BJ (cell line): ENCODE measurements around the gene CCT3. TPM values are rescaled to one million over a fixed set of nuclear protein-coding genes. Genes with fewer than 3 reads are reported as not detected.

Experiments
- CTCF ChIA-PET: fragments of 350-600 bp; formaldehyde crosslinking; extraction: SDS; loops from one replicate; lab custom pipeline; 2021; ENCODE audit warnings: antibody characterized with exemption, inconsistent platforms; lab: Yijun Ruan, JAX
- POLR2A ChIA-PET: fragments of 300-600 bp; sonication (Branson Sonifier 250); formaldehyde crosslinking; extraction: SDS; loops from one replicate; lab custom pipeline; 2021; ENCODE audit warnings: antibody characterized with exemption; lab: Charles Lee
- DNase-seq: peaks from one replicate; pipeline ENCODE4 v3.0.0-alpha.2; 2011; ENCODE audit warnings: low read depth
- H3K27me3 ChIP-seq: 2 replicates; pipeline ENCODE4 v1.6.0; 2011; ENCODE audit warnings: low read length; ENCODE audit not compliant: control insufficient read depth, insufficient read depth
- H3K36me3 ChIP-seq: 2 replicates; pipeline ENCODE4 v1.5.1; 2011; ENCODE audit warnings: low read length; ENCODE audit not compliant: control insufficient read depth, insufficient read depth
- H3K4me3 ChIP-seq: 2 replicates; pipeline ENCODE4 v1.5.1; 2011; ENCODE audit warnings: low read depth, mild to moderate bottlenecking, control low read depth, low read length
- CTCF ChIP-seq: IDR thresholded peaks from 2 replicates; pipeline ENCODE4 v1.5.1; 2011; ENCODE audit warnings: low read depth, mild to moderate bottlenecking, control low read depth, inconsistent platforms, low read length, moderate library complexity; ENCODE audit not compliant: insufficient read depth
- polyA plus RNA-seq: library from polyadenylated mRNA; depleted of rRNA; stranded (reverse); fragments of >200 nt; gene quantifications from 2 replicates; pipeline ENCODE4 v1.2.3, GENCODE V29; 2011; rRNA removed

The CCT3 gene
- polyA plus RNA-seq, 1 experiment = 275 TPM

- Histone ChIP-seq H3K36me3 (peaks cover 44% of the 10 kb centered on the region), H3K4me3 (no peak overlapping the region), H3K27me3 (no peaks in the 10 kb centered on the region)
- ChIA-PET POLR2A (no interaction called here), CTCF (interaction anchor here (1.5 kb wide), 1 partner anchor 9 kb away, joined by 3 read pairs; no protein-coding TSS in a partner anchor)
- no peak for TF ChIP-seq CTCF
- no peak for DNase-seq
These were observed 78.3 kb downstream of the CCT3 start for GRCh38 chr1:156259805-156260204.

Other genes starting within 250 kb of the CCT3 start
- gene LMNA, start 223.6 kb downstream of the CCT3 start, polyA plus RNA-seq = 537 and 840 TPM in 2 replicates
- 0.49 and 0.77 TPM in 2 replicates for gene SEMA4A, start 184.7 kb downstream of the CCT3 start, polyA plus RNA-seq
- gene SLC25A44, start 144.2 kb downstream of the CCT3 start, polyA plus RNA-seq = 21.4 and 25.8 TPM in 2 replicates
- 55.0 and 73.1 TPM in 2 replicates for gene PMF1, start 125.3 kb downstream of the CCT3 start, polyA plus RNA-seq
- gene BGLAP, start 96.1 kb downstream of the CCT3 start, polyA plus RNA-seq = 0.26 and 0.50 TPM in 2 replicates
- 0.06 and 0.18 TPM in 2 replicates for gene PAQR6, start 90.2 kb downstream of the CCT3 start, polyA plus RNA-seq
- 22.8 and 32.6 TPM in 2 replicates for gene SMG5, start 55.5 kb downstream of the CCT3 start, polyA plus RNA-seq
- gene TMEM79, start 54.0 kb downstream of the CCT3 start, polyA plus RNA-seq = 2.3 and 3.3 TPM in 2 replicates
- 31.9 and 41.1 TPM in 2 replicates for gene GLMP, start 42.6 kb downstream of the CCT3 start, polyA plus RNA-seq
- not detected in 2 replicates for gene VHLL, start 39.0 kb downstream of the CCT3 start, polyA plus RNA-seq
- 0.52 and 0.59 TPM in 2 replicates for gene TSACC, start 234 bp upstream of the CCT3 start, polyA plus RNA-seq
- not detected in 2 replicates for gene RHBG, start 30.9 kb upstream of the CCT3 start, polyA plus RNA-seq
- gene MEF2D, start 162.5 kb upstream of the CCT3 start, polyA plus RNA-seq = 11.7 and 15.1 TPM in 2 replicates
- gene IQGAP3, start 234.3 kb upstream of the CCT3 start, polyA plus RNA-seq = 16.9 and 28.1 TPM in 2 replicates
- not detected in 2 replicates for gene TTC24, start 241.4 kb upstream of the CCT3 start, polyA plus RNA-seq